ENCODE measurements around the gene SDK2. TPM values are rescaled to one million over a fixed set of nuclear protein-coding genes. Genes with fewer than 3 reads are reported as not detected.

Gene SDK2
- total RNA-seq, 4 donors from 2014 or later, result 1.5 to 7.0 (median 3.7) TPM

DNA sequence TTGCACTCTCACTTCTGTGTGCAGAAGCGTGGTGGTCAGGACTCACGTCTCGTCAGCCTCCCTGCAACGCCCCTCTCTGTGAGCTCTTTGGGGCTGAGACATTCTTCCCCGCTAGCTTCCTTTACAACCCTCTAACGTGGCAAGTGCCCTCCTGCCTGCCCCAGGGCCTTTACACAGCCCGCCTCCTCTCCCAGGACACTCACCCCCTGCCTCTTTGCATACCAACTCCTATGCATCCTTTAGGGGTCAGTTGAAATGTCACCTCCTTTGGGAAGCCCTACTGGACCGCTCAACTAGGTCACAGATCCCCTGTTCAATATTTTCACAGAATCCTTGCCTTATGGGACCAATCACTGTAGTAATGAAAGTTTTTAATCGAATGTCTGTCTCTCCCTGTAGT is 61.4 kb downstream of the SDK2 start:
- Histone ChIP-seq H3K9me3 (no peaks in the 10 kb centered on the region), H3K36me3 (no peaks in the 10 kb centered on the region), H3K4me1 (no peaks in the 10 kb centered on the region), H3K4me3 (replicated peaks in 1 of 3) (no peak overlapping the region), H3K27me3 (no peaks in the 10 kb centered on the region), H3K27ac (no peak overlapping the region)
- no peak for TF ChIP-seq POLR2A (IDR thresholded peaks at IDR 0.05)
- TF ChIP-seq, protein P1, sequence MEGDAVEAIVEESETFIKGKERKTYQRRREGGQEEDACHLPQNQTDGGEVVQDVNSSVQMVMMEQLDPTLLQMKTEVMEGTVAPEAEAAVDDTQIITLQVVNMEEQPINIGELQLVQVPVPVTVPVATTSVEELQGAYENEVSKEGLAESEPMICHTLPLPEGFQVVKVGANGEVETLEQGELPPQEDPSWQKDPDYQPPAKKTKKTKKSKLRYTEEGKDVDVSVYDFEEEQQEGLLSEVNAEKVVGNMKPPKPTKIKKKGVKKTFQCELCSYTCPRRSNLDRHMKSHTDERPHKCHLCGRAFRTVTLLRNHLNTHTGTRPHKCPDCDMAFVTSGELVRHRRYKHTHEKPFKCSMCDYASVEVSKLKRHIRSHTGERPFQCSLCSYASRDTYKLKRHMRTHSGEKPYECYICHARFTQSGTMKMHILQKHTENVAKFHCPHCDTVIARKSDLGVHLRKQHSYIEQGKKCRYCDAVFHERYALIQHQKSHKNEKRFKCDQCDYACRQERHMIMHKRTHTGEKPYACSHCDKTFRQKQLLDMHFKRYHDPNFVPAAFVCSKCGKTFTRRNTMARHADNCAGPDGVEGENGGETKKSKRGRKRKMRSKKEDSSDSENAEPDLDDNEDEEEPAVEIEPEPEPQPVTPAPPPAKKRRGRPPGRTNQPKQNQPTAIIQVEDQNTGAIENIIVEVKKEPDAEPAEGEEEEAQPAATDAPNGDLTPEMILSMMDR (IDR thresholded peaks at IDR 0.05), result no peak
- DNase-seq, result no peak
- WGBS, 2 donors, result 82 to 86% methylated on average over 9 of the region's 9 CpGs
- intact Hi-C loops (cut with DNase I), result no loop called here

DNA sequence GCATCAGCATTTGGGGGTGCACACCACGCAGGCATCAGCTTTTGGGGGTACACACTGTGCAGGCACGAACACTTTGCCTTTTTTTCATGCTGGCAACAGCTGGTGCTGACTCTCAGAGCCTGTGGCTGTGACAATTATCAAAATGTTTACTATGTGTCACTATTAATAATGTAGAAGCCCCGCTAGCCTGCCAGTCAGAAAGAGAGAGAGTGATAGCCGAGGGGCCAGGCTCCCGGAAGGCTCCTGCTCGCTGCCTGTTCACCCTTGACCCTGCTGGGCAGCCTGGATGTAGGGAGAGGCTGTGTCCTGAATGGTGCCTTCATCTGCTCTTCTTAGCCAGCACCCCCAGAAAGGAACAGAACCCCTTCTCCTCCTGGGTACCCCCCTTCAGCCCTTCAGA is 61.9 kb downstream of the SDK2 start:
- WGBS, 2 donors, result 67 to 88% methylated on average over 5 to 6 of the region's 6 CpGs
- no peaks in the 10 kb centered on the region for H3K36me3 ChIP-seq
- no peaks in the 10 kb centered on the region for H3K27me3 ChIP-seq
- no peak overlapping the region for H3K27ac ChIP-seq
- no peak overlapping the region for H3K4me3 ChIP-seq (replicated peaks in 1 of 3)
- H3K9me3 ChIP-seq, result no peaks in the 10 kb centered on the region
- DNase-seq, result no peak
- intact Hi-C loops (cut with DNase I), result no loop called here
- no peaks in the 10 kb centered on the region for H3K4me1 ChIP-seq
- TF ChIP-seq POLR2A (IDR thresholded peaks at IDR 0.05), result no peak
- TF ChIP-seq, protein P1 (IDR thresholded peaks at IDR 0.05), result no peak

DNA sequence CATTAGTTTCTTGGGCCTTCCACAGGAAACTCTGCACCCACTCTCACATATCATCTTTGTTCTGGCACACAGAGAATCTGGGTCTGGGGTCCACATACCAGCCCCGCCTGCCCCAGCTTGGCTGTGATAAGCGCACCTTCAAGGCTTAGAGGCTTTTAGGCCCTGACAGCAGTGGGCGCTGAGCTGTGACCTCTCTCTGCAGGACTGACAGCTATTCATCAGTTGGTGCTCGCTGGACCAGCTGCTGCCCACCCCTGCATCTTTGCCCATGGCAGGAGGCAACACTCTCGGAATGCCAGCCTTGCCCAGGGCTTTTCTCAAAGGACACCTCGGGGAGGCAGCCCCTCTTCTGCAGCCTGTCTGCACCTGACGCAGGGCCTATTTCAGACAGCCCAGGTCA is 62.9 kb downstream of the SDK2 start:
- no peaks in the 10 kb centered on the region for H3K27me3 ChIP-seq
- 88 to 95% methylated on average over 4 to 7 of the region's 7 CpGs for WGBS, 2 donors
- no peak overlapping the region for H3K27ac ChIP-seq
- no peaks in the 10 kb centered on the region for H3K4me1 ChIP-seq
- DNase-seq, result no peak
- no peak for TF ChIP-seq POLR2A (IDR thresholded peaks at IDR 0.05)
- TF ChIP-seq, protein P1 (IDR thresholded peaks at IDR 0.05), result no peak
- H3K9me3 ChIP-seq, result no peaks in the 10 kb centered on the region
- intact Hi-C loops (cut with DNase I), result no loop called here
- H3K4me3 ChIP-seq (replicated peaks in 1 of 3), result no peak overlapping the region
- H3K36me3 ChIP-seq, result no peaks in the 10 kb centered on the region

DNA sequence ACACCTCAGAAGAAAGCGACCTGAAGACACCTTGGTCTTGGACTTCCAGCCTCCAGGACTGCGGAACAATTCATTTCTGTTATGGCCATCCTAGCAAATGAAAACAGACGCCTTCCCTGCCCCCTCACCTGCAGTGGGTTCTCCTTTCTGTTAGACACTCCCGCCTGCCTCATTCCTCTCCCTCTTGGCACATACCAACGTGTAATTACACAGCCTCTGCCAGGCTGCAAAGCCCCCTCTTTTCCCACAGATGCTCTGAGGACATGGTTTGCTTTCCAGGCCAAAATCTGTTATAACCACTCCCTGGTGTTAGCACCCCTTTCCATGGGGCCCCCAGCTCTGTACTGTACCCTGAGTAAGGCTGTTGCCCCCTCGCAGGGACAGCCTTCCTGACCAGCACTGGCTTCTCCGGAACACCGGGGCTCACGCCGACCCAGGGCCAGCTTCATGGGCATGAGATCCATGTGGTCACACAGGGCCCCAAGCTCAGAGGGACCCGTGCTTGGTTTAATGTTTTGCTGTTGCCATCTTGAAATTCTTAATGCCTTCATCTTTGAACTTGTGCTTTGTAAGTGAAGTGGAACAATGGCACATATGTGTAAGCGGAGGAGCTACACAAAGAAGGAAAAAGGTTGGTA is 64.1 kb downstream of the SDK2 start:
- no peak overlapping the region for H3K27ac ChIP-seq
- H3K36me3 ChIP-seq, result no peaks in the 10 kb centered on the region
- TF ChIP-seq POLR2A (IDR thresholded peaks at IDR 0.05), result no peak
- TF ChIP-seq, protein P1 (IDR thresholded peaks at IDR 0.05), result no peak
- H3K4me1 ChIP-seq, result no peaks in the 10 kb centered on the region
- DNase-seq, result no peak
- no peaks in the 10 kb centered on the region for H3K9me3 ChIP-seq
- H3K27me3 ChIP-seq, result no peaks in the 10 kb centered on the region
- H3K4me3 ChIP-seq (replicated peaks in 1 of 3), result no peak overlapping the region
- WGBS, 2 donors, result 89 to 93% methylated on average over 12 of the region's 12 CpGs
- intact Hi-C loops (cut with DNase I), result no loop called here

DNA sequence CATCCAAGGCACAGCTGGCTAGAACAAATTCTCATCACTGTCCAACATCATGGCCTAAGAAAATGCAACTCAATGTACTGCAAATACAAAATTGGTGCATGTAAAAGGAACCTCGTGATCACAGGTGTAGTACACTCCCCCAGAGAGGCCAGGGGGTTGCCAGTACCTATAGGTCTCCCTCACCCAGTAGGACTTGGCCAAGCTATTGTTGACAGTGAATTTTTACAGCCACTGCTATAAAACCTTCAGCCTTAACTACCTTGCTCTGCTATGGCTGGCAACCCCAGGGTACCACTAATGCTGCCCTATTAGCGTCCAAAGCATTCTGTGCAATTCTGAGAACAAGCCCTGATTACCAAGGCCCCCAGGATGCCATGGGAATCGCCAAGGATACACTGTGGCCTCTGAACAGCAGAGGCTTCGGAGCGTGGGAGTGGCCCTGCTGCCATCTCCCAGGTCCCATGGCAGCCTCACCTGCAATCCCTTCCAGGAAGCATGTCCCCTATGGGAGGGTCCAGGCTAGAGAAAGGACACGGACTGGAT is 67.6 kb downstream of the SDK2 start:
- no peak overlapping the region for H3K27ac ChIP-seq
- no peak overlapping the region for H3K4me3 ChIP-seq (replicated peaks in 1 of 3)
- 85 to 89% methylated on average over 4 to 6 of the region's 6 CpGs for WGBS, 2 donors
- no peaks in the 10 kb centered on the region for H3K27me3 ChIP-seq
- no peak for TF ChIP-seq POLR2A (IDR thresholded peaks at IDR 0.05)
- TF ChIP-seq, protein P1 (IDR thresholded peaks at IDR 0.05), result no peak
- H3K9me3 ChIP-seq, result no peaks in the 10 kb centered on the region
- H3K36me3 ChIP-seq, result no peaks in the 10 kb centered on the region
- H3K4me1 ChIP-seq, result no peaks in the 10 kb centered on the region
- DNase-seq, result no peak
- intact Hi-C loops (cut with DNase I), result no loop called here

Measured in thyroid gland (tissue), 4 donors.